Measurements from ENCODE around the gene RASA1.

GRCh38 chr5:87322381-87322780 is 54.7 kb downstream of the RASA1 start:
- TF ChIP-seq CTCF (IDR thresholded peaks at IDR 0.05; ENCODE audit: low read length) (no peak), EZH2 (IDR thresholded peaks at IDR 0.05; ENCODE audit: borderline replicate concordance, low read length) (no peak)

Measured in OCI-LY1 (cell line).